Measurements from ENCODE around the gene RPP38.

Gene RPP38, protein sequence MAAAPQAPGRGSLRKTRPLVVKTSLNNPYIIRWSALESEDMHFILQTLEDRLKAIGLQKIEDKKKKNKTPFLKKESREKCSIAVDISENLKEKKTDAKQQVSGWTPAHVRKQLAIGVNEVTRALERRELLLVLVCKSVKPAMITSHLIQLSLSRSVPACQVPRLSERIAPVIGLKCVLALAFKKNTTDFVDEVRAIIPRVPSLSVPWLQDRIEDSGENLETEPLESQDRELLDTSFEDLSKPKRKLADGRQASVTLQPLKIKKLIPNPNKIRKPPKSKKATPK

DNA sequence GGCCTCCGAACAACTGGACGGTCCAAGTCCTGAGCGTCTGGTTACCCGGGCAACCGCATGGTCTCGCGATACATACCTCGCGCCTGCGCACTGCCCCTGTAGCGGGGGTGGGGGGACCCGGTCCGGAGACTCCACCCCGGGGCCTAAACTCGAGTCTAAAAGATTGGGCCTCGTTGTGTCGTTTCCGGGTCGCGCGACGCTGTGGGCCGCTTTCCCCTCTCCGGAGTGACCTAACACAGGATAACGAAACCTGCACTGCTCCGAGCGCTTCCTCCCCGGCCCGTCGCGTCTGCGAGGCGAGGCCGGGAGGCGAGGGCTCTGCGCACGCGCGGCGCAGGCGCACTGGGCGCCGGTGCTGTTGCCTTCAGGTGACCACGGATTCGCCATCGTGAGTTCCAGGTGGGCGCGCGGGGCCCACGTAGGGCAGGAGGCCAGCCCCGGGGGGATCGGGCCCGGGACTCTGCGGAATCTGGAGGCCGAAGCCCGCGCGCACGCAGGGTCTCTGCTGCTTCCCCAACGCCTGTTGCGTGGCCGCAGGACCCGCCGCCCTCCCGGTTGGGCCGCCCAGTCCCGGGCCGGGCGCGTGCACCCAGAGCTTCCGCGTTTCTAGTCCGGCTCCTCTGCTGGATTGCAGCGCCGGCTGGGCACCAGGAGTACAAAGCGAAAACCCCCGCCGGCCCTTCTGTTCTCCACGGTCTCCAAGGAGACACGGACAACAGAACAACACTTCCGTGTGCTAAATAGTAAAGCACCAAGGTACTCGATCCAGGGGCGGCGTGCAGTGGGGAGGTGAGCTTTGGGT is at the start of gene RPP38:
Gene RPP38, plus strand, starts transcription at position 345 of the 802 bp plus-strand sequence. CDS start 5,960 bp downstream, outside the sequence.
- Histone ChIP-seq H3K27me3 (no peaks in the 10 kb centered on the region), H3K4me1 (peaks cover 23 to 35% (median 29%) of the 10 kb centered on the region in 10 experiments), H3K4me2 (peak within 1 kb of the TSS; percentile 83 to 97 (median 91)), H3K4me3 (peak within 1 kb of the TSS; percentile 73 to 98 (median 89)), H4K20me1 (peaks cover 21 to 39% (median 33%) of the 10 kb centered on the region in 11 experiments; a peak in 20 of 22 replicates), H3K36me3 (peaks cover 15 to 35% (median 31%) of the 10 kb centered on the region in 11 experiments; a peak in 21 of 22 replicates), H3K27ac (peak within 1 kb of the TSS; percentile 89 to 99 (median 95)), H3K9me3 (replicated peaks in 1 of 11) (no peaks in the 10 kb centered on the region), H3K9ac (peak within 1 kb of the TSS; percentile 89 to 98 (median 95))
- TF ChIP-seq Cebpa-rat (IDR thresholded peaks at IDR 0.05) = no peak

DNA sequence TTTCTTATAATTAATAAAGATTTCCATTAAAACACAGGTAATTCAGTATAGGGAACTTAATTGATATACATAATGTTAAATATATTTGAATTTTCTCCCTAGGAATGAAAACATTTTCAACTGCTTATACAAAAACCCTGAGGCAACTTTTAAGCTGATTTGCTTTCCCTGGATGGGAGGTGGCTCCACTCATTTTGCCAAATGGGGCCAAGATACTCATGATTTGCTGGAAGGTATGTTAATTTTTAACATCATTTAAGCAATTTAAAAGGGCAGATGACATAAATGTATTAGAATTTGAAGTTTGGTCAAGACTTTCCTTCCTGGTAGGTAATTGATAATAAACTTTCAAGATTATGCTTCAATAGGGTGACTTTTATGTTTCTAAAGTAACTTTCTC is 47.6 kb upstream of the RPP38 start:
- Histone ChIP-seq H3K9ac (no peak overlapping the region), H3K36me3 (no peaks in the 10 kb centered on the region), H3K9me3 (replicated peaks in 1 of 11) (peaks cover 7 to 11% (median 9%) of the 10 kb centered on the region in 11 experiments; a peak in 18 of 22 replicates), H4K20me1 (no peaks in the 10 kb centered on the region), H3K4me1 (peaks cover 0 to 24% (median 3%) of the 10 kb centered on the region in 10 experiments; a peak in 9 of 20 replicates), H3K4me2 (no peak overlapping the region), H3K4me3 (no peak overlapping the region), H3K27me3 (no peaks in the 10 kb centered on the region), H3K27ac (no peak overlapping the region)
- no peak for TF ChIP-seq Cebpa-rat (IDR thresholded peaks at IDR 0.05)

DNA sequence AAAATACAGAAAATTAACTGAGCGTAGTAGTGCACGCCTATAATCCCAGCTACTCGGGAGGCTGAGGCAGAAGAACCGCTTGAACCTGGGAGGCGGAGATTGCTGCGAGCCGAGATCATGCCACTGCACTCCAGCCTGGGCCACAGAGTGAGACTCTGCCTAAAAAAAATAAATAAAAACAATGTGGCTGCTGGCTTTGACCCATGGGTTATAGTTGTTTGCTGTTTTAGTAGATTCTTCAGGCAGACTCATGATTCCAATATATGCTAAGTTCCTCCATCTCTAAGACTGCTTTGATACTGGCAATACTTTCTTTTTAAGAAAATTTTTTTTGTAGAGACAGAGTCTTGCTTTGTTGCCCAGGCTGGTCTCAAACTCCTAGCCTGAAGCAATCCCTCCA is 45.0 kb upstream of the RPP38 start:
- no peaks in the 10 kb centered on the region for H3K27me3 ChIP-seq

DNA sequence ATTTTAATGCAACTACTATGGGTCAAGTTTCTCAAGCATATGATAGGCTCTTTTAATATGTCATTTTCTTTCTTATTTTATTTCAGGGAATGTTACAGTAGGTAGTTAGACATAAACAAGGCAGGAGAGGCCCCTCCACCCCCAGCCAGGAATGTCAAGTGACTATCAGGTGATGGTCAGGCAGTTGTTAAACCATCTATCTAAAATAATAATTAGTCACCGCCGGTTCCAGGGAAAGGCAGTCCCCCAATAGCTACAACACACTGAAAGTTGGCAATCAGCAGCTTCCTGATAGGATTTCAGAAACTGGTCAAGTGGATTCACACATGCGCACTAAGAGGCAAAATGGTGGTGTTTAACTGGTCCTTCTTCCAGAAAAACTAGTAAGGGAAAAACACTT is 44.1 kb upstream of the RPP38 start:
- H3K9ac ChIP-seq = no peak overlapping the region

More for the DNA sequence above, 45.0 kb upstream of the RPP38 start:
- no peak overlapping the region for H3K4me3 ChIP-seq
- no peak for TF ChIP-seq Cebpa-rat (IDR thresholded peaks at IDR 0.05)
- no peaks in the 10 kb centered on the region for H4K20me1 ChIP-seq
- H3K9me3 ChIP-seq (replicated peaks in 1 of 11) = peaks cover 13 to 24% (median 16%) of the 10 kb centered on the region in 11 experiments; a peak in 19 of 22 replicates
- H3K27ac ChIP-seq = no peak overlapping the region
- H3K4me1 ChIP-seq = no peaks in the 10 kb centered on the region; a peak in 1 of 20 replicates
- no peak overlapping the region for H3K9ac ChIP-seq
- H3K4me2 ChIP-seq = no peak overlapping the region
- H3K36me3 ChIP-seq = no peaks in the 10 kb centered on the region

DNA sequence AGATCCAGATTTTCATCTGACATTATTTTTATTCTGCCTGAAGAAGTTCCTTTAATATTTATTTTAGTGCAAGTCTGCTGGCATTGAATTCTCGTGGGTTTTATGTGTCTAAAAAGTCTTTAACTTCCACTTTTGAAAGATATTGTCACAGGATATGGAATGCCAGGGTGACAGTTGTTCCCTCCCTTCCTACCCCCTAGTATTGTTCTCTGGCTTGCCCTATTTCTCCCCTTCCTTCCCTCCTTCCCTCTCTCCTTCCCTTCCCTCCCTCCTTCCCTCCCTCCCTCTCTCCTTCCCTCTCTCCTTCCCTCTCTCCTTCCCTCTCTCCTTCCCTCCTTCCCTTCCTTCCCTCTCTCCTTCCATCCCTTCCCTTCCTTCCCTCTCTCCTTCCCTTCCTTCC is 38.5 kb upstream of the RPP38 start:
- H3K4me1 ChIP-seq = no peaks in the 10 kb centered on the region
- H3K4me2 ChIP-seq = no peak overlapping the region
- no peaks in the 10 kb centered on the region for H4K20me1 ChIP-seq
- TF ChIP-seq Cebpa-rat (IDR thresholded peaks at IDR 0.05) = no peak
- no peak overlapping the region for H3K9ac ChIP-seq
- no peak overlapping the region for H3K4me3 ChIP-seq
- no peaks in the 10 kb centered on the region for H3K27me3 ChIP-seq
- H3K9me3 ChIP-seq (replicated peaks in 1 of 11) = peaks cover 32 to 46% (median 40%) of the 10 kb centered on the region in 11 experiments
- H3K27ac ChIP-seq = no peak overlapping the region
- H3K36me3 ChIP-seq = no peaks in the 10 kb centered on the region

More for the DNA sequence above, 44.1 kb upstream of the RPP38 start:
- Histone ChIP-seq H3K27me3 (no peaks in the 10 kb centered on the region), H3K36me3 (no peaks in the 10 kb centered on the region), H4K20me1 (no peaks in the 10 kb centered on the region), H3K9me3 (replicated peaks in 1 of 11) (peaks cover 13 to 24% (median 16%) of the 10 kb centered on the region in 11 experiments; a peak in 19 of 22 replicates), H3K4me3 (no peak overlapping the region), H3K27ac (no peak overlapping the region), H3K4me1 (no peaks in the 10 kb centered on the region; a peak in 1 of 20 replicates), H3K4me2 (no peak overlapping the region)
- TF ChIP-seq Cebpa-rat (IDR thresholded peaks at IDR 0.05) = no peak

DNA sequence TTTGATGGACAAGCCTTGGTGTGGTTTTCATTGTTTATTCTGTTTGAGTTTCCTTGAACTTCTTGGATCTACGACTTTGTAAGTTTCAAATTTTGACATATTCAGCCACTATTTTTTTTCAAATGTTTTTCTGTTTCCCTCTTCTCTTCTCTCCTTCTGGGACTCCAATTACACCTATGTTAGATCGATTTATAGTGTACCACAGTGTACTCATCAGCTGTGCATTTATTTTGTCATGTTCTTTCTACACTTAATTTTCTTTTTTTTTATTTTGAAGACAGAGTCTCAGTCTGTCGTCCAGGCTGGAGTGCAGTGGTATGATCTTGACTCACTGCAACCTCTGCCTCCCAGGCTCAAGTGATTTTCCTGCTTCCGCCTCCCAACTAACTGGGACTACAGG is 37.2 kb upstream of the RPP38 start:
- Histone ChIP-seq H3K27ac (no peak overlapping the region), H3K4me1 (no peaks in the 10 kb centered on the region), H3K4me3 (no peak overlapping the region), H3K27me3 (no peaks in the 10 kb centered on the region), H3K4me2 (no peak overlapping the region), H3K36me3 (peaks cover 0 to under 1% (median 0%) of the 10 kb centered on the region in 11 experiments; a peak in 1 of 22 replicates), H3K9ac (no peak overlapping the region), H4K20me1 (no peaks in the 10 kb centered on the region), H3K9me3 (replicated peaks in 1 of 11) (peaks cover 27 to 40% (median 33%) of the 10 kb centered on the region in 11 experiments)
- TF ChIP-seq Cebpa-rat (IDR thresholded peaks at IDR 0.05) = no peak

DNA sequence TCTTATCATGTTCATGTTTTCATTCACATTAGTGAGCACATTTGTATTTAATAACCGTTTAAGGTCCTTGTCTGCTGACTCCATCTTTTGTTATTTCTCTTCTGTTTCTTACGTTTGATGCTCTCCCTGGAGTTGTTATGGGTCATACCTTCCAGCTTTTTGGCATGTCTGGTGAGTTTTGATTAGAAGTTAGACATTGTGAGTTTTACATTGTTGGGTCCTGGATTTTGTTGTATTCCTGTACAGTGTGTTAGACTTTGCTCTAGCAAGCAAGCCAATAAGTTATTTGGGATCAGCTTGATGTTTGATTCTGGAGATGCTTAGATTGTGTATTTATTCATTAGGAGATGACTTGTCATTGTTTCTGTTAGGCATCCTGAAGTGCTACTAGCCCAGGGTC is 36.5 kb upstream of the RPP38 start:
- Histone ChIP-seq H3K4me1 (no peaks in the 10 kb centered on the region), H3K4me3 (no peak overlapping the region), H3K36me3 (peaks cover 0 to 5% (median 0%) of the 10 kb centered on the region in 11 experiments; a peak in 2 of 22 replicates), H3K4me2 (no peak overlapping the region), H4K20me1 (no peaks in the 10 kb centered on the region), H3K9me3 (replicated peaks in 1 of 11) (peaks cover 32 to 40% (median 36%) of the 10 kb centered on the region in 11 experiments), H3K27me3 (no peaks in the 10 kb centered on the region), H3K9ac (no peak overlapping the region), H3K27ac (no peak overlapping the region)
- TF ChIP-seq Cebpa-rat (IDR thresholded peaks at IDR 0.05) = no peak

DNA sequence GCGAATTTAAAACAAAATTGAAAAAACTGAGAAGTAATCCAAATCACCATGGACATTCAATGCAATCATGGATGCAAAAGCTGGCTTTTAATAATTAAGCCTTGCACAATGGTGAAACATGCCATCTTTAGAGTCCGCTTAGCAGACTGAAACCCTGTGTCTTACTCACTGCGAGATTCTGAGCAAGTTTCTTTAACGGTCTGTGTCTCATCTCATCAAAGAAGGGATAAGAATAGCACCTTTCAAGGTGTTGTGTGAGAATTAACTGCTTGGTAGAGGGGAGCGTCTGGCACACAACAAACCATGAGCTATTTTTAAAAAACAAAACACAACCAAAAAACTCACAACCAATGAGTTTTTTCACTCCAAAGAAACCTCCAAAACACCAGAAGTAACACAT is 30.0 kb upstream of the RPP38 start:
- no peak overlapping the region for H3K27ac ChIP-seq
- H3K4me1 ChIP-seq = no peaks in the 10 kb centered on the region
- H3K9ac ChIP-seq = no peak overlapping the region

DNA sequence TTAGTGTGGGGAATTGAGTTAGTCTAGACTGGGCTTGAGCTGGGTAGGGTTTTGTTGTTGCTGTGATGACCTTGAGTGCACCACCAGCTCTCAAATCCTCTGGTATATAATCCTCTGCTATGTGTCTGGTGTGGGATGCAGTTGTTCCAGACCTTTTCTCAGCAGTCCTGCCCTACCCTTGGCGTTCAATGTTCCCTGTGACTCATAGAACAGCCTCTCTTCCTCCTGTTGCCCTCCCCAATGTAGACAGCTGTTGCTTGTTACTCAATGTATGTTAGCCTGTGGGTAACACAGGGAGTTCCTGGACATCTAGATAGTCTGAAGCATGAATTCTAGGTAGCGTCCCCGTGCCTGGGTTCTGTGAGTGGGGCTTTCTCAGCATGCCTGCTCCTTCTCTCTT is 28.4 kb upstream of the RPP38 start:
- no peak overlapping the region for H3K4me3 ChIP-seq
- no peaks in the 10 kb centered on the region for H4K20me1 ChIP-seq
- no peaks in the 10 kb centered on the region for H3K27me3 ChIP-seq
- H3K27ac ChIP-seq = no peak overlapping the region
- no peak overlapping the region for H3K9ac ChIP-seq
- TF ChIP-seq Cebpa-rat (IDR thresholded peaks at IDR 0.05) = no peak
- H3K4me1 ChIP-seq = no peaks in the 10 kb centered on the region
- H3K36me3 ChIP-seq = peaks cover 0 to 15% (median 8%) of the 10 kb centered on the region in 11 experiments; a peak in 8 of 22 replicates
- H3K4me2 ChIP-seq = no peak overlapping the region
- peaks cover 36 to 68% (median 53%) of the 10 kb centered on the region in 11 experiments for H3K9me3 ChIP-seq (replicated peaks in 1 of 11)

More for the DNA sequence above, 30.0 kb upstream of the RPP38 start:
- peaks cover 28 to 55% (median 40%) of the 10 kb centered on the region in 11 experiments for H3K9me3 ChIP-seq (replicated peaks in 1 of 11)
- no peak overlapping the region for H3K4me3 ChIP-seq
- no peaks in the 10 kb centered on the region for H3K27me3 ChIP-seq
- TF ChIP-seq Cebpa-rat (IDR thresholded peaks at IDR 0.05) = no peak
- H3K4me2 ChIP-seq = no peak overlapping the region
- H3K36me3 ChIP-seq = peaks cover 0 to 6% (median 0%) of the 10 kb centered on the region in 11 experiments; a peak in 5 of 22 replicates
- H4K20me1 ChIP-seq = no peaks in the 10 kb centered on the region
